Tibial nerve (tissue), 3 donors: Measurements from ENCODE around the gene RTP3.

Source experiments
- CTCF ChIP-seq, 5 experiments: fragments of 200-600 bp in 3 of 5; fragments of 450-650 bp in 2 of 5; sonication (generic) in 3 of 5; IDR thresholded peaks; one replicate each; pipeline ENCODE4 v1.5.1; 2016 to 2019; ENCODE audit warnings: antibody characterized with exemption in 5 of 5, mild to moderate bottlenecking in 3 of 5, moderate library complexity in 2 of 5
- POLR2A ChIP-seq, 2 donors: fragments of 450-650 bp; IDR thresholded peaks; one replicate each; pipeline ENCODE4 v1.6.1; 2017; ENCODE audit warnings: antibody characterized with exemption in 2 of 2, mild to moderate bottlenecking in 2 of 2, moderate library complexity in 2 of 2

GRCh38 chr3:46519952-46520351, 22.2 kb downstream of the RTP3 start:
- TF ChIP-seq CTCF (IDR thresholded peaks at IDR 0.05) = no peak
- no peak for TF ChIP-seq POLR2A (IDR thresholded peaks at IDR 0.05)
